RPMI7951 (cell line): ENCODE data around the gene FAHD1. TPM values are rescaled to one million over a fixed set of nuclear protein-coding genes. Genes with fewer than 3 reads are reported as not detected.

ENCODE experiments used
- total RNA-seq: library from RNA; depleted of rRNA; stranded (reverse); fragments of >200 nt; shearing (Covaris generic); gene quantifications from 2 replicates; pipeline ENCODE4 v1.2.3, GENCODE V29; 2014; rRNA removed

The FAHD1 gene
- total RNA-seq, 1 experiment from 2014 or later, result 39.3 TPM

Other genes with a start within 250 kb of the FAHD1 start
- gene IFT140, start 215.1 kb upstream of the FAHD1 start, total RNA-seq, result 4.9 and 9.4 TPM in 2 replicates
- 3.2 and 4.7 TPM in 2 replicates for gene CRAMP1, start 214.8 kb upstream of the FAHD1 start, total RNA-seq
- gene JPT2, start 148.9 kb upstream of the FAHD1 start, total RNA-seq, result 140 and 148 TPM in 2 replicates
- gene MAPK8IP3, start 121.0 kb upstream of the FAHD1 start, total RNA-seq, result 6.7 and 16.3 TPM in 2 replicates
- 50.2 and 65.5 TPM in 2 replicates for gene NME3, start 55.7 kb upstream of the FAHD1 start, total RNA-seq
- 1.1 and 1.6 TPM in 2 replicates for gene EME2, start 54.4 kb upstream of the FAHD1 start, total RNA-seq
- gene MRPS34, start 54.1 kb upstream of the FAHD1 start, total RNA-seq, result 82.5 and 136 TPM in 2 replicates
- 15.6 and 22.7 TPM in 2 replicates for gene SPSB3, start 44.6 kb upstream of the FAHD1 start, total RNA-seq
- gene NUBP2, start 44.2 kb upstream of the FAHD1 start, total RNA-seq, result 50.1 and 71.5 TPM in 2 replicates
- gene IGFALS, start 33.5 kb upstream of the FAHD1 start, total RNA-seq, result not detected in 2 replicates
- 50.7 and 68.8 TPM in 2 replicates for gene HAGH, start 381 bp upstream of the FAHD1 start, total RNA-seq
- gene MEIOB, start 45.0 kb downstream of the FAHD1 start, total RNA-seq, result not detected in 2 replicates
- gene HS3ST6, start 91.2 kb downstream of the FAHD1 start, total RNA-seq, result not detected in 2 replicates
- gene MSRB1, start 116.0 kb downstream of the FAHD1 start, total RNA-seq, result 12.2 and 14.4 TPM in 2 replicates
- gene RPL3L, start 127.5 kb downstream of the FAHD1 start, total RNA-seq, result not detected in 2 replicates
- gene NDUFB10, start 132.3 kb downstream of the FAHD1 start, total RNA-seq, result 209 and 290 TPM in 2 replicates
- gene RPS2, start 137.6 kb downstream of the FAHD1 start, total RNA-seq, result 1,519 and 1,683 TPM in 2 replicates
- not detected in 2 replicates for gene RNF151, start 139.7 kb downstream of the FAHD1 start, total RNA-seq
- gene TBL3, start 144.8 kb downstream of the FAHD1 start, total RNA-seq, result 28.8 and 40.4 TPM in 2 replicates
- gene NOXO1, start 154.3 kb downstream of the FAHD1 start, total RNA-seq, result not detected in 2 replicates
- 6.7 and 16.5 TPM in 2 replicates for gene GFER, start 157.0 kb downstream of the FAHD1 start, total RNA-seq
- 5.5 and 6.6 TPM in 2 replicates for gene SYNGR3, start 162.8 kb downstream of the FAHD1 start, total RNA-seq
- gene ZNF598, start 182.6 kb downstream of the FAHD1 start, total RNA-seq, result 9.7 and 13.6 TPM in 2 replicates
- gene NPW, start 192.6 kb downstream of the FAHD1 start, total RNA-seq, result 0.20 and 0.24 TPM in 2 replicates
- 49.0 and 51.1 TPM in 2 replicates for gene NHERF2, start 199.7 kb downstream of the FAHD1 start, total RNA-seq
- 24.8 and 48.2 TPM in 2 replicates for gene NTHL1, start 220.6 kb downstream of the FAHD1 start, total RNA-seq
- gene TSC2, start 220.8 kb downstream of the FAHD1 start, total RNA-seq, result 19.0 and 19.5 TPM in 2 replicates